GM19324 (cell line): ENCODE results near the gene MRGPRD.
"Not testable (repeated sequence)": the region's sequence is repeated elsewhere in the genome, so short reads cannot be mapped to it uniquely, and the experiment has no call there.

ENCODE experiments used
- ATAC-seq: cut with Tn5 transposase; IDR thresholded peaks from one replicate; pipeline ENCODE4 v1.9.1; 2021; ENCODE audit warnings: mild to moderate bottlenecking, moderate library complexity; ENCODE audit not compliant: unreplicated experiment, low FRiP score

Gene MRGPRD

GRCh38 chr11:69006816-69007215 lies 26.0 kb upstream of the MRGPRD start:
- ATAC-seq, result no peak

- no peak for ATAC-seq
These were observed 25.0 kb upstream of the MRGPRD start for GRCh38 chr11:69005631-69006368.

GRCh38 chr11:69005183-69005630 lies 24.4 kb upstream of the MRGPRD start:
- no peak for ATAC-seq

- no peak for ATAC-seq
These were observed 23.8 kb upstream of the MRGPRD start for GRCh38 chr11:69004411-69005182.

GRCh38 chr11:69003866-69004367 lies 23.1 kb upstream of the MRGPRD start:
- no peak for ATAC-seq

- no peak for ATAC-seq
These were observed 22.6 kb upstream of the MRGPRD start for GRCh38 chr11:69003301-69003865.

- ATAC-seq, result no peak
These were observed 21.9 kb upstream of the MRGPRD start for GRCh38 chr11:69002570-69003231.

- no peak for ATAC-seq
These were observed 21.4 kb upstream of the MRGPRD start for GRCh38 chr11:69002110-69002569.

GRCh38 chr11:69001243-69002081 lies 20.7 kb upstream of the MRGPRD start:
- ATAC-seq, result no peak

- ATAC-seq, result no peak
These were observed 20.1 kb upstream of the MRGPRD start for GRCh38 chr11:69000831-69001242.

- no peak for ATAC-seq
These were observed 19.6 kb upstream of the MRGPRD start for GRCh38 chr11:69000391-69000790.

- ATAC-seq, result not testable (repeated sequence)
These were observed 19.1 kb upstream of the MRGPRD start for GRCh38 chr11:68999748-69000355.

GRCh38 chr11:68999093-68999747 lies 18.4 kb upstream of the MRGPRD start:
- no peak for ATAC-seq

GRCh38 chr11:68998390-68998911 lies 17.7 kb upstream of the MRGPRD start:
- no peak for ATAC-seq

- ATAC-seq, result no peak
These were observed 17.2 kb upstream of the MRGPRD start for GRCh38 chr11:68997995-68998348.

GRCh38 chr11:68997124-68997994 lies 16.6 kb upstream of the MRGPRD start:
- ATAC-seq, result no peak

GRCh38 chr11:68996376-68997123 lies 15.8 kb upstream of the MRGPRD start:
- ATAC-seq, result no peak
